Esophagus mucosa (tissue), 1 donor: ENCODE measurements around the gene PTH1R. TPM values are rescaled to one million over a fixed set of nuclear protein-coding genes. Genes with fewer than 3 reads are reported as not detected.
A peak's percentile ranks its signal among the peaks of the same experiment; 100 is the strongest.

ENCODE experiments used
- ATAC-seq: fragments of 200-7000 bp; cut with Tn5 transposase; one replicate; pipeline ENCODE4 v1.9.1; 2020
- total RNA-seq: library from RNA; stranded (reverse); gene quantifications from one replicate; pipeline ENCODE4 v1.2.4, GENCODE V29; 2023
- donor health status: DM: yes; HTN: yes; CAD: no.

PTH1R gene
- total RNA-seq, 1 donor from 2014 or later: 0.28 TPM

- ATAC-seq: peak; percentile 0
Observed at GRCh38 chr3:46931631-46932331, 54.3 kb downstream of the PTH1R start.

GRCh38 chr3:46932455-46933225 lies 55.1 kb downstream of the PTH1R start:
- ATAC-seq: no peak

GRCh38 chr3:46933261-46933660 lies 55.7 kb downstream of the PTH1R start:
- no peak for ATAC-seq

GRCh38 chr3:46934072-46934471 lies 56.6 kb downstream of the PTH1R start:
- ATAC-seq: no peak

GRCh38 chr3:46934498-46935167 lies 57.1 kb downstream of the PTH1R start:
- peak; percentile 78 for ATAC-seq

- ATAC-seq: peak; percentile 76
Observed at GRCh38 chr3:46935168-46935858, 57.8 kb downstream of the PTH1R start.

- no peak for ATAC-seq
Observed at GRCh38 chr3:46935989-46936558, 58.6 kb downstream of the PTH1R start.

- ATAC-seq: no peak
Observed at GRCh38 chr3:46936733-46937250, 59.3 kb downstream of the PTH1R start.

GRCh38 chr3:46938118-46938517 lies 60.6 kb downstream of the PTH1R start:
- no peak for ATAC-seq

GRCh38 chr3:46939578-46940445 lies 62.3 kb downstream of the PTH1R start:
- no peak for ATAC-seq

GRCh38 chr3:46942076-46942475 lies 64.6 kb downstream of the PTH1R start:
- no peak for ATAC-seq

- ATAC-seq: no peak
Observed at GRCh38 chr3:46942481-46943236, 65.1 kb downstream of the PTH1R start.

- ATAC-seq: peak; percentile 2
Observed at GRCh38 chr3:46943237-46944187, 66.0 kb downstream of the PTH1R start.

- ATAC-seq: no peak
Observed at GRCh38 chr3:46944191-46944590, 66.7 kb downstream of the PTH1R start.

GRCh38 chr3:46946416-46946815 lies 68.9 kb downstream of the PTH1R start:
- ATAC-seq: peak; percentile 86

GRCh38 chr3:46946856-46947545 lies 69.5 kb downstream of the PTH1R start:
- ATAC-seq: peak; percentile 0

GRCh38 chr3:46947546-46947901 lies 70.0 kb downstream of the PTH1R start:
- peak; percentile 0 for ATAC-seq

- peak; percentile 65 for ATAC-seq
Observed at GRCh38 chr3:46947981-46948791, 70.7 kb downstream of the PTH1R start.
